Nephron (organoid): ENCODE data around the gene FAM210B.

ENCODE experiments used
- H3K27ac Mint-ChIP-seq, 3 experiments: 2 replicates each; pipeline ENCODE4 v1.8.0; 2020; ENCODE audit warnings: mixed read lengths in 3 of 3, mild to moderate bottlenecking in 2 of 3, moderate library complexity in 1 of 3
- H3K27me3 Mint-ChIP-seq: 2 replicates; pipeline ENCODE4 v1.8.0; 2021; ENCODE audit warnings: low read depth, mild to moderate bottlenecking, moderate library complexity, mixed read lengths
- H3K36me3 Mint-ChIP-seq: 2 replicates; pipeline ENCODE4 v1.8.0; 2020; ENCODE audit warnings: low read depth, mixed read lengths
- H3K4me1 Mint-ChIP-seq: 2 replicates; pipeline ENCODE4 v1.8.0; 2020; ENCODE audit warnings: mixed read lengths
- H3K4me3 Mint-ChIP-seq, 3 experiments: 2 replicates each; pipeline ENCODE4 v1.8.0; 2020; ENCODE audit warnings: mild to moderate bottlenecking in 3 of 3, mixed read lengths in 3 of 3, moderate library complexity in 2 of 3
- H3K9me3 Mint-ChIP-seq: 2 replicates; pipeline ENCODE4 v1.8.0; 2020; ENCODE audit warnings: mixed read lengths
- CTCF ChIP-seq, 3 experiments: fragments of 200-600 bp; sonication (generic); IDR thresholded peaks; one replicate each; pipeline ENCODE4 v1.5.0; 2021; ENCODE audit warnings: antibody characterized with exemption in 3 of 3; ENCODE audit not compliant: unreplicated experiment in 3 of 3

The FAM210B gene

GRCh38 chr20:56353356-56353755 lies 5.4 kb upstream of the FAM210B start:
- no peak overlapping the region for H3K27ac Mint-ChIP-seq
- H3K27me3 Mint-ChIP-seq = peaks cover 21% of the 10 kb centered on the region
- TF ChIP-seq CTCF (IDR thresholded peaks at IDR 0.05; ENCODE audit: unreplicated experiment in 3 of 3) = no peak
- H3K36me3 Mint-ChIP-seq = no peaks in the 10 kb centered on the region
- H3K9me3 Mint-ChIP-seq = no peaks in the 10 kb centered on the region
- H3K4me1 Mint-ChIP-seq = peaks cover 3% of the 10 kb centered on the region
- H3K4me3 Mint-ChIP-seq = no peak overlapping the region

GRCh38 chr20:56358070-56358469 lies 704 bp upstream of the FAM210B start:
- no peak for TF ChIP-seq CTCF (IDR thresholded peaks at IDR 0.05; ENCODE audit: unreplicated experiment in 3 of 3)
- Mint-ChIP-seq H3K4me3 (peak overlapping the region; percentile 74 to 89 (median 88)), H3K9me3 (no peaks in the 10 kb centered on the region)

DNA sequence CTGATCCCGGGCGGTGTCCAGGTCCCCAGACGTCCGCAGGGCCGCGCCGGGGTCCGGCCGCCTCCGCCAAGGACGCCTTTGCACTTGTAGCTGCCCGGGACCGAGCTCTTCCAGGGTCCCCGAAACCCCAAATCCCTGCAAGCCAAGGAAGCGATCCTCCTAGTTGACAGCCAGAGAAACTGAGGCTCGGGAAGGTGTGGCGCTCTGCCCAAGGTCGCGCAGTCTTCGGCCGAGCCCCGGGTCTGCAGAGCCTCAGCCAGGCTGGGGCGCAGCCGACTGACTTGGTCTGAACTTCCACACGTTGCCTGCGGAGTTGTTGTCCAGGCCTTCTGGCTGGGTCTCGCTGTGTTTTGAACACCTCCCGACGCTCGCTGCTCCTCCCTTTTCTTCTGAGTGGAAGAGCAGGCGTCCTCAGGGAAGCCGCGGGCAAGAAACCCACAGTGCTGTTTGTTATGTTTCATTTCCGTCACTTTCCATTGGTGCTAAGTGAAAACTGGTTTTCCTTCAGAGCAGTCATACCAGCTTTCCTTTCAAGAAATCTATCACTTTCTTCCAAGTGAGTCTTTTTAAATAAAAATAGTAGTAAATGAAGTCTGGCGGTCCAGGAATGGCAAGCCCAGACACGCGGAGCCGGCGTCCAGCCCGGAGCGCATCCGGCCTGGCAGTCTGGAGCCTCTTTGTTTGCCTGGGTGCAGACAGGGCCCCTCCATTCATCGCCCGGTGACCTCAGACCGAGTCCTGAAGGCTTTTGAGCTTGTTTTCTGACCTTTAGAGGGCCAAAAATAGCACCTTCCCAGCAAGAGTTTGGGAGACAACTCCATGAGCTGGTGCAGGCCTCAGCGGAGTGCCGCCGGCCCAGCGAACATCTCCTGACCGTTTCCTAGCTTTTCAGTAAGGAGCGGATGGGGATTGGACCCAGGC lies 698 bp downstream of the FAM210B start:
- H3K27me3 Mint-ChIP-seq = peaks cover 11% of the 10 kb centered on the region
- no peak for TF ChIP-seq CTCF (IDR thresholded peaks at IDR 0.05; ENCODE audit: unreplicated experiment in 3 of 3)
- H3K4me3 Mint-ChIP-seq = peak overlapping the region; percentile 91 to 98 (median 96)
- H3K4me1 Mint-ChIP-seq = peaks cover 37% of the 10 kb centered on the region
- peak overlapping the region; percentile 91 to 94 (median 93) for H3K27ac Mint-ChIP-seq
- H3K36me3 Mint-ChIP-seq = peaks cover 4% of the 10 kb centered on the region
- no peaks in the 10 kb centered on the region for H3K9me3 Mint-ChIP-seq

More at GRCh38 chr20:56358070-56358469, 704 bp upstream of the FAM210B start:
- Mint-ChIP-seq H3K27ac (peak overlapping the region; percentile 38 to 73 (median 55)), H3K36me3 (no peaks in the 10 kb centered on the region), H3K4me1 (peaks cover 32% of the 10 kb centered on the region), H3K27me3 (peaks cover 11% of the 10 kb centered on the region)

- Mint-ChIP-seq H3K36me3 (peaks cover 8% of the 10 kb centered on the region), H3K27me3 (peaks cover 5% of the 10 kb centered on the region), H3K4me1 (peaks cover 37% of the 10 kb centered on the region), H3K4me3 (peak overlapping the region; percentile 91 to 98 (median 96)), H3K27ac (peak overlapping the region; percentile 91 to 94 (median 93)), H3K9me3 (no peaks in the 10 kb centered on the region)
- no peak for TF ChIP-seq CTCF (IDR thresholded peaks at IDR 0.05; ENCODE audit: unreplicated experiment in 3 of 3)
Observed at GRCh38 chr20:56360133-56360907, 1.5 kb downstream of the FAM210B start.

DNA sequence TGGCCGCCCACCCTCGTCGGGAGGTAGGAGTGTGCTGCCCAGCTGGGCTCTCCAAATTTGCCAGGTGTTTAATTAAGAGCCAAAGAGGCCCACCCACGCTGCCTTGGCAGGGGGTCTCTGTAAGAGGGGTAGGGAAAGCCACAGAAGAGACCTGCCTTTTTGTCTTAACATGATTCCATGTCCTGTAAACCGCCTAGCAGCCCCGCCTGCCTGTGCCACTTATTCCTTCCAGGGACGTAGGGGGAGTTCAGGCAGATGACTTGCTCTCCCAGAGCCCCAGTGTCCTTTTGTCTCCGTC lies 2.1 kb downstream of the FAM210B start:
- Mint-ChIP-seq H3K27ac (peak overlapping the region; percentile 85 to 94 (median 93)), H3K36me3 (peaks cover 14% of the 10 kb centered on the region), H3K4me1 (peaks cover 37% of the 10 kb centered on the region), H3K9me3 (no peaks in the 10 kb centered on the region), H3K4me3 (peak overlapping the region; percentile 91 to 98 (median 96)), H3K27me3 (peaks cover 3% of the 10 kb centered on the region)
- no peak for TF ChIP-seq CTCF (IDR thresholded peaks at IDR 0.05; ENCODE audit: unreplicated experiment in 3 of 3)
